Muscle layer of duodenum (tissue), 2 donors: Measurements from ENCODE around the gene UNC5B.
A peak's percentile ranks its signal among the peaks of the same experiment; 100 is the strongest.

Source experiments
- H3K27ac ChIP-seq: one replicate; pipeline ENCODE4 v1.7.0; 2013; ENCODE audit warnings: mild to moderate bottlenecking, low read length
- H3K27me3 ChIP-seq: one replicate; pipeline ENCODE4 v1.7.0; 2013; ENCODE audit warnings: low read depth, mild to moderate bottlenecking, control low read depth, low read length
- H3K36me3 ChIP-seq, 2 donors: one replicate each; pipeline ENCODE4 v1.7.0; 2013; ENCODE audit warnings: low read length in 2 of 2, control low read depth in 1 of 2, mild to moderate bottlenecking in 1 of 2; ENCODE audit not compliant: insufficient read depth in 2 of 2, control insufficient read depth in 1 of 2
- H3K4me1 ChIP-seq, 2 donors: one replicate each; pipeline ENCODE4 v1.7.0; 2013; ENCODE audit warnings: low read length in 2 of 2, mild to moderate bottlenecking in 2 of 2, control low read depth in 1 of 2, moderate library complexity in 1 of 2; ENCODE audit not compliant: insufficient read depth in 2 of 2, control insufficient read depth in 1 of 2
- H3K4me3 ChIP-seq, 2 donors: one replicate each; pipeline ENCODE4 v1.7.0; 2013; ENCODE audit warnings: low read length in 2 of 2, low read depth in 1 of 2, mild to moderate bottlenecking in 1 of 2
- H3K9me3 ChIP-seq, 2 donors: one replicate each; pipeline ENCODE4 v1.7.0; 2013; ENCODE audit warnings: low read length in 2 of 2, control low read depth in 1 of 2, mild to moderate bottlenecking in 1 of 2; ENCODE audit not compliant: control insufficient read depth in 1 of 2
- donor health status: healthy.

UNC5B gene

DNA sequence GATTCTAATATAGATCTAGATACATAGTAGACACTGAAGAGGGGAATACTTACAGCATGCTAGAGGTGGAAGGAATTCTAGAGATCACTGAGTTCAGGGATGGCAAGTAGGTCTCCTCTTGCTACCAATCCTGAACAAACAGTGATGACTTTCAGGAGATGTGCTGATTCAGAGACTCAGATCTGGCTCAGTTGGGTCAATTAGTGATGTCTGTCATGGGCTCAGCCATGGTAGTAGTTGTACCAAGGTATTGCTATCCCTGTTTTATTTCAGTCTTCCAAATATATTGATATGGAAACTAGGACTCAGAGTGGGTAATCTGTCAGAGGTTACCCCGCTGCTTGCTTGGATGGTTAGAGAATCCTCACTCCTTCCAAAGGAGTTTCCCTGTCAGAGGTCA is 38.5 kb downstream of the UNC5B start:
- no peaks in the 10 kb centered on the region for H3K9me3 ChIP-seq
- no peak overlapping the region for H3K27ac ChIP-seq
- no peaks in the 10 kb centered on the region for H3K36me3 ChIP-seq
- H3K27me3 ChIP-seq, result no peaks in the 10 kb centered on the region
- peaks cover 7 to 10% of the 10 kb centered on the region in 2 donors for H3K4me1 ChIP-seq
- no peak overlapping the region for H3K4me3 ChIP-seq

DNA sequence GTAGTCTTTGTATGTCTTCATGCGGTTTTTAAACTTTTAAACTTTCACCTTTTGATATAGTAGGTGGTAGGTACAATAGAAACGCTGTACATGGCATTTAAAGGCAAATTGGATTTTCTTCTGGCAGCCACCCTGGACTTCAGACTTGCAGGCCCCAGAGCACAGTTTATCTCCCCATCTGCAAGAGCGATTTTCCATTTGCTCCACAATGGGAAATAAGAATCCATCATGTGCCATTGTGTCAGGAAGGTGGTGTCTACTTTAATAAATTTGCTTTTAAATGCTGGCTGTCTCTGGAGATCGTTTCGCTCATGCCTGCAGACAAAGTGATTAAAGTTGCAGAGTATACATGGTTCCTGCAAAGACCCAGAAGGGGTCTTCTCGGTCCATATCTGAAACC is 38.9 kb downstream of the UNC5B start:
- Histone ChIP-seq H3K27ac (no peak overlapping the region), H3K4me3 (no peak overlapping the region), H3K36me3 (no peaks in the 10 kb centered on the region), H3K27me3 (no peaks in the 10 kb centered on the region), H3K9me3 (no peaks in the 10 kb centered on the region), H3K4me1 (peaks cover 10 to 15% of the 10 kb centered on the region in 2 donors)

DNA sequence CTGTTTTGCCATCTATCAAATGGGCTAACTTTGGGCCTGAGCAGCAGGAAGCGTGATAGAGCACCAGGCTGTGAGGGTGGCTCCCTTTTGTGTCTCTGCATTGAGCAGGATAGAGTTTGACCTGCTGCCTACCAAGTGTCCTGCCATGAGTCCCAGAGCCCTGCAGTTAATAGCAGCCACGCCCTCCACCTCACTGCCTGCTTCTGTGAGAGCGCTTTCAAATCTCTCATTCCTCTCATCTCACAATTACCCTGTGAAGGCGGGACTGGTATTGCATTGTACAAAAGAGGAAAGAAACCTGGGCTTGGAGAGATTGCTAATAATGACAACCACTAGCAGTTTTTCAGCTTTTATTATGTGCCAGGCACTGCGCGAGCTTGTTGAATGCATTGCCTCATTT is 39.9 kb downstream of the UNC5B start:
- H3K4me3 ChIP-seq, result no peak overlapping the region
- H3K36me3 ChIP-seq, result no peaks in the 10 kb centered on the region
- peaks cover 10 to 15% of the 10 kb centered on the region in 2 donors for H3K4me1 ChIP-seq
- no peak overlapping the region for H3K27ac ChIP-seq
- H3K27me3 ChIP-seq, result no peaks in the 10 kb centered on the region
- no peaks in the 10 kb centered on the region for H3K9me3 ChIP-seq

DNA sequence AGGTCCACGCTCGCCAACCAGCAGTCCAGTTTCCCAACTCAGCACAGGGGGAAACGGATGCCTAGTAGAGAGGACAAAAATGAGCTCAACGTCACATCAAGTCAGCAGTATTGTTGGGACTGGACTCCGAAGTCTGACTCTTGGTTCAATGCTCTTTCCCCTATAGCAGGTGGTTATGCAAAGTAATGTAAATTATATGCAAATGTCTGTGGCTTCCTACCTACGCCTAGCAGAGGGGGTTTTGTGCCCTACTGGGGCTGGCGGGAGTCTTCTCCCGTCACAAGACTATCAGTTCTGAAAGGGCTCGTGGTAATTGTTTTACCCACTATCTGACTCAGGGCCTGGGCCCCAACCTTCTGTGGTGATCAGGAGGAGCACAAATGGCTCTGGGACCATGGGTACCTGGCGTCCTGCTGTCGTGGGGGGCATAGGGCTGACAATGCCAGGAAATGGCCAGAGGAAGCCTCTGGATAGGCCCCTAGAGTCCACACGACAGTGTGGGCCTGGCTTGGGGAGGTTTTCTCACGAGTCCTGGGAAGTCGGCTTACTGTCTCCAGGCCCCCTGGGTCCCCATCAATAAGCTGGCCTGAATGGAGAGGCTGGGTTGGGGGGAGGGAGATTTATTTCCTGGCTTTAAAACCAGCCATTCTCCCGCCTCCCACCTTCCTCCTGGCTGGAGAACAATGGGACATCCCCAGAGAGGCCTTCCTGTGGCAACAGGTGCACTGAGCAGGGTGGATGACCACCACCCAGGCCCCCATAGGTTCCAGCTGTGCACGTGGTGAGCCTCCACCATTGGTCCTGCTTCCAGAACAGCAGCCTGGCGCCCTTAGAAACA is 41.8 kb downstream of the UNC5B start:
- Histone ChIP-seq H3K9me3 (no peaks in the 10 kb centered on the region), H3K27ac (no peak overlapping the region), H3K27me3 (no peaks in the 10 kb centered on the region), H3K36me3 (no peaks in the 10 kb centered on the region), H3K4me1 (peaks cover 10 to 15% of the 10 kb centered on the region in 2 donors), H3K4me3 (no peak overlapping the region)

DNA sequence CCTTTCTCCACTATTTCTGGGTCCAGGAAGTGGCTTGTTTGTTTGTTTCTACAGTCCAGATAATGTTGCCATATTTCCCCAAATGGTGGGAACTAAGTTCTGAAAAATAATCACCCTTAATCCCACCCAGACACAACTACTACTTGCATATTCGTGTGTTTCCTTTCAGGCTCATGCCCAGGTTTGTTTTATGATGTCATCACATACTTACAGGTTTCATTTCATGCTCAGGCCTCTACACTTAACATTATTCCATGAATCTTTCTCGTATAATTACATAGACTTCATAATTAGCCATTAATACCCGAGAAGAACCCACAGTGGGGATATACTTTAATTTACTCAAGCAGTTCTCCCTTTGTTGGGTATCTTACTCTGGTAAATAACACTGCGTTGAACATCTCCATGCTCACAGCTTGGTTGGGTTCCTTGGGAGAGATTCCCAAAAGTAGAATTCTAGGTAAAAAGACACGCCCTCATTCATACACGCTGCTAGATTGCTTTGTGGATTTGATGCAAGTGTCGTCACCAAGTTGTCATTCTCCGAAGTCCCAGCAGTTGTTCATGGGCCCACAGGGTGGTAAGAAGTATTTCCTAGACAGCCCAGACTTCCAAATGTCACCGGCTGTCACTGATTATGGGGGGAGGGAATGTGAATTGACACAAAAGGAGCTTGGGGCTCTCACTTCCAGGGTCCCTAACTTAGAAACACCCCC is 42.6 kb downstream of the UNC5B start:
- Histone ChIP-seq H3K27me3 (no peaks in the 10 kb centered on the region), H3K4me1 (peaks cover 10 to 20% of the 10 kb centered on the region in 2 donors), H3K4me3 (no peak overlapping the region), H3K9me3 (no peaks in the 10 kb centered on the region), H3K27ac (no peak overlapping the region), H3K36me3 (no peaks in the 10 kb centered on the region)

DNA sequence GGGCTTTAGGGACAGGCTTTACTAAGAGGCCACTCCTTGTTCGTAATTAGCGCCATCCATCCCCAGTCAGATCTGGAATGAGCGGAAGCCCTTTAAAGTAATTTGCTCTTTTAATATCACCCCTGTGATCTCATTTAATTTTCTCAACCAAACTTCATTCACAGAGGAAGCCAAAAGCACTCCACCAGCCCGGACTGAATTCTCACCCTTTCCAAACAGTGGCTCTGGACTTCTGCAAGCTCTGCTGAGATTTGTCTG is 43.1 kb downstream of the UNC5B start:
- peaks cover 10 to 25% of the 10 kb centered on the region in 2 donors for H3K4me1 ChIP-seq
- peak overlapping the region; percentile 1 for H3K27ac ChIP-seq
- H3K9me3 ChIP-seq, result no peaks in the 10 kb centered on the region
- no peak overlapping the region for H3K4me3 ChIP-seq
- H3K27me3 ChIP-seq, result no peaks in the 10 kb centered on the region
- H3K36me3 ChIP-seq, result no peaks in the 10 kb centered on the region

DNA sequence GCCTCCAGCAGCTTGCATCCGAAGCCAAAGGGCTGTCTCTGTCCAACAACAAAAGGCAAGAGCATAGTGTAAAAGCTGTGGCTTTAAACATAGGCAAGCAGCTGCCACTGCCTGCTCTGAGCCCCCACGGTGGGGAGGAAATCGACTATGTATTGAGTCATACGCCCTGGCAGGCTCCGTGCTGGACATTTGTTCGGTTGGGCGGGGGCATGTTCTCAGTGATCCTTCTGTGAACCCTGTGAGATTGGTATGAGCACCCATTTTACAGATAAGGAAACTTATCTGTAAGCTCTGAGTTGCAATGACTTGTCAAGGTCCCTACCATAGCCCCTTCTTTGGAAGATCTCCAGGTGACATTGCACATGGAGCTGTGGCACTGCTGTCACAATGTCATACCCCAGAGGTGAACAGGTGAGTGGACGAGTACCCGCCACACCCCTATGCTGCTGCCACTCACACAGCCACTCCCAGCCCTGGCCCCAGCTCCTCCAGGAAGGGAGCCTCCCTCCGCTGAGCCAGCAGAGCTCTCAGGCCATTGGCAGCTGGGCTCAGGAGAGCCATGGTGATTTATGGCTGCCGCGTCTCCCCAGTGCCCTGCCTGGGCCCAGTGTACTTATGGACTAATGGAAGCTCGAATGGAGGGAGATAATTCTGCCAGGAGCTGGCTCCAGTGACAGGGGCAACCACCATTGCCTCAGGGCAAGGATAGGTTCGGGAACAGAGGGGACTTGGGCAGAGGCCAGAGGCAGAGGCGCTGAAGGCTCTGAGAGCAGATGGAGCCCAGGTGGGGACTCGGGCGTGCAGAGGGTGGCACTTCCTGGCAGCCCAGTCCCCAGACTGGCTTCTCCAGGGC is 43.7 kb downstream of the UNC5B start:
- Histone ChIP-seq H3K4me3 (no peak overlapping the region), H3K27me3 (no peaks in the 10 kb centered on the region), H3K4me1 (peaks cover 10 to 26% of the 10 kb centered on the region in 2 donors), H3K36me3 (no peaks in the 10 kb centered on the region), H3K27ac (peak overlapping the region; percentile 1), H3K9me3 (no peaks in the 10 kb centered on the region)

DNA sequence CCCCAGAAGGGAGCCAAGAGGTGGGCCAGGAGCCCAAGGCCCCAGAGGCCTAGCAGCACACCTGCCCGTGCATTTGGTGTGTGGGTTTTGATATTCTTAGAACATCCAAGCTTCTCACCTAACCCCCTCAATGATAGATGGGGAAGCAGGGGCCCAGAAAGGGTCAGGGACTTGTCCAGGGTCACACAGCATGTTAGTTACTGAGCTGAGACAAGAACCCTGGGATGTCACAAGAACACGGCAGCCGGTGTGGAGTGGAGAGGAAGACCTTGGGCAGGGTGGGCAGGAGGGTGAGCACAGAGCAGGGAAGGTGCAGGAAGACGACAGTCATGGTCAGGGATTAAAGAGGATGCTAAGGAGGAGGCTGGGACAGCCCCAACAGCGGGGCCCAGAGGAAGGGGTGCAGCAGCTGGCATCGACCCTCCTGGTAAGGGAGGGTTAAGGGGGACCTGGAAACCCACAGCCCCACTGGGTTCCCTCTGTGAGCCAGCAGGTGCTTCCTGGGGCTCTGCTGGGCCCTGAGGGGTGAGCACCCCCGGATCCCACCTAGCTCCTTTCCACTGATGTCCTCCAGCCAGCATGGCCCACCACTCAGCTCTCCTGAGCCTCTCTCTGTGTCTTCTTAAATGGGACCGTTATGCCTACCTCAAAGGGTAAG is 44.4 kb downstream of the UNC5B start:
- H3K36me3 ChIP-seq, result no peaks in the 10 kb centered on the region
- H3K9me3 ChIP-seq, result no peaks in the 10 kb centered on the region
- H3K4me1 ChIP-seq, result peaks cover 10 to 26% of the 10 kb centered on the region in 2 donors
- no peak overlapping the region for H3K27ac ChIP-seq
- H3K4me3 ChIP-seq, result no peak overlapping the region
- H3K27me3 ChIP-seq, result no peaks in the 10 kb centered on the region

DNA sequence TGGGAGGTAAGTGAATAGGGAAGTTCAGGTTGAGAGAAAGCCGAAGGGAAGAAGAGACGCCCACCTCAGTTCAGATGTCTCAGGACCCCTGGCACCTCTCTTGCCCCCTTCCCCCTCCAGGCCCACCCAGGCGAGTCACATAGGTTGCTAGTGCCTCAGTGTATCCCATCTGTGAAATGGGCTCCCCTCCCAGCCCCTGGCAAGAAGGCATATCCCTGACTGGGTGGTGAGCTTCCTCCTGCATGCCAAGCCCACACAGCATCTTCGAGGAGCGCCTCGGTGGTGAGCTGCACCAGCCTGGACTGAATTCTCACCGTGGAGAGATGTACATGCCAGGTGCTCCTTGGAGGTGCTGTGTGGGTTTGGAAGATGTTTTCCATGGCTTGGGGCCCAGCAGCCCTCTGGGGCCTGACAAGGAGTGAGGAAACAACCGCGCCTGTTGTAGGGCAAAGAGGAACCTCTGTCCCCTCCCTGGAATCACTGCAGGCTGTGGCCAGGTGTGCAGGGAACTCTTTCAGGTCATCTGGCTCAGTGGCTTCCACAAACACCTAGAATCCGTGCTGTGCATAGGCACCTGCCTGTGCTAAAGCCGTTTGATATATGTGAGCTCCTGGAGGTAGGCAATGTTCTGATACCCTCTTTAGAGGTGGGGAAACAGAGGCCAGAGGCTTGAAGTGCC is 45.1 kb downstream of the UNC5B start:
- H3K4me1 ChIP-seq, result peaks cover 10 to 26% of the 10 kb centered on the region in 2 donors
- no peaks in the 10 kb centered on the region for H3K27me3 ChIP-seq

DNA sequence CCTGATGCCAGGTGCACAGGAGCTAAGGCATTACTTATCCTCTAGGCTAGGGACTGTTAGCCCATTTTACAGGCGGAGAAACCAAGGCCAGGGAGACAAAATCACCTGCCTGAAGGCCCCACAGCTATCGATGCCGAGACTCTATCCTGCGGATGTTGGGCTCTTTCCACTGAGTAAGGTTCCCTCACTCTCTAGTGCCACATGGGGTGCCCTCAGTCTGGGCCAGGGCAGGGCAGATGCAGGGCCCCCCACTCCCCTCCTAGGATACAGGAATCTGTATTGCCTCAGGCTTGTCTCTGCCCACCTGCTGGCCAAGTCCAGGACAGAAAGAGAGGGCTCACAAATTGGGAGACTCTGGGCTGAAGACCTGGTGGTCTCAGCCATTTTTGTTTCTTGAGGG is 45.7 kb downstream of the UNC5B start:
- Histone ChIP-seq H3K27me3 (no peaks in the 10 kb centered on the region), H3K27ac (no peak overlapping the region), H3K36me3 (no peaks in the 10 kb centered on the region), H3K9me3 (no peaks in the 10 kb centered on the region), H3K4me3 (no peak overlapping the region), H3K4me1 (peaks cover 10 to 28% of the 10 kb centered on the region in 2 donors)

More for the DNA sequence above, 45.1 kb downstream of the UNC5B start:
- H3K4me3 ChIP-seq, result no peak overlapping the region
- H3K9me3 ChIP-seq, result no peaks in the 10 kb centered on the region
- H3K27ac ChIP-seq, result no peak overlapping the region
- H3K36me3 ChIP-seq, result no peaks in the 10 kb centered on the region
